TTC549 (cell line): ENCODE data around the gene KDM4C.

ENCODE experiments used
- FAIRE-seq: peaks from 2 replicates; lab custom pipeline; 2012; peaks lifted over from hg19 to GRCh38; lab: Jason Lieb, UNC

KDM4C gene

DNA sequence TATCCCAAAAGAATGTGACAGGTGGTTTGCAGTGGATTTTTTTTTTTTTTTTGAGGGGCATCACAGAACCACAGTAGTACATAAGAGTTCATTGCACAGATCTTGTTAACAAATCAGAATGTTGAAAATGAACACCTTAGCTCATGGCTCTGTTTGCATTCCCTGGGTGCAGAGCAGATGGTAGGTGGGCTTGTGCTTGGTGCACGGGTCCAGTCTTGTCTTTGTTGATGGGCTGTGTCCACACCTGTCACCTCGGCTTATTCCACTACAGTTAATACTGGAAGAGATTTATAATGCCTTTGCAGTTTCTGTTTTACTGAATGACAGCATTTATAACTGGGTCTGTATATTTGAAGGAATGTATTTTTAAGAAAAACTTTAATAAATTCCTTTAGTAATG, 146.6 kb downstream of the KDM4C start:
- FAIRE-seq = no peak

DNA sequence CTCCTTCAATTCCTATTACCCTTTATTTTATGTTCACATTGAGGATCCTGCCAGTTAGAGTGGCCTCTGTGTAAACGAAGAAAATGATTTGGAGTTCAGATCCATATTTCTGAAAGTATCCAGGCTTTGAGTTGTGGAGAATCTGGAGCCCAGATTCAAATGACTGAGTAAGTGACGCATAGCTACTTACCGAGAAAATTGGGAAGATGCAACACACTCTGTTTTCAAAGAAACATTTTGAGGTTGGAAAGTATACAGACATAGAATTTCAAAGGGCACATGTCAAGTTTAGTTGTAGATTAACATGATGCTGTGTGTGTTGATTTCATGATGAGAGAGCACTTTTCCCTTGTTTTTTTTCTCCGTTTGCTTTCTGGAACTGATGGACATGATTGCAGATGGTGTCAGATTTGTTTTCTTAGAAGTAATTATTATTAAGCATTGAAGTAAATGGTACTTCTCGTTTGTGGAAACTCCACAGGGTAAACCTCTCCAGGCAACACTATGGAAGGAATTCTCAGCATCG, 148.1 kb downstream of the KDM4C start:
- FAIRE-seq = no peak

DNA sequence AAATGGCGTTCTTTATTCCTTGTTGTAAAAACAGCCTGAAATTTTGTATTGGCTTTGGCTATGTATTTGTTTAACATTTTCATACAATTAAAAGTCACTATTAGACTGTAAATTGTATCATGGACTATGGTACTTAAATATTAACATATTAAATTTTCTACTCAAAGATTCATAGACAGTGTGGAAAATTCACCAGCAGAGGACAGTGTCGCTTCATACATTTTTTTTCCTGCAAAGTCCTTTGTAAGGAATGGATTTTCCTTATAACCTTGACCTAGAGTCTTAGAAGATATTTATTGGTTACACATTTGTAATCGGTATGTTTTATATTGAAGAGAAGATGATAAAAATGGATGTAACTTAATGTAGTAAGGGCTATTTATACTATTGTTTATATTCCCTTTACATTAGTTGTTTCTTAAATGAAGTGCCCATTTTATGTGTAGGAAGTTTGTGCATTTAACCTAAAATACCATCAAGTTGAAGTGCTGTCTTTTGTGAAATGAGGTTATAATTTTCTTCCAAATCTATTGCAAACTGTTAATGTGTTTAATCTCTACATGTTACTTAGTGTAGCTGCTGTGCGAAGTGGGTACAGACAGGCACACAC, 150.1 kb downstream of the KDM4C start:
- peak; percentile 73 for FAIRE-seq

DNA sequence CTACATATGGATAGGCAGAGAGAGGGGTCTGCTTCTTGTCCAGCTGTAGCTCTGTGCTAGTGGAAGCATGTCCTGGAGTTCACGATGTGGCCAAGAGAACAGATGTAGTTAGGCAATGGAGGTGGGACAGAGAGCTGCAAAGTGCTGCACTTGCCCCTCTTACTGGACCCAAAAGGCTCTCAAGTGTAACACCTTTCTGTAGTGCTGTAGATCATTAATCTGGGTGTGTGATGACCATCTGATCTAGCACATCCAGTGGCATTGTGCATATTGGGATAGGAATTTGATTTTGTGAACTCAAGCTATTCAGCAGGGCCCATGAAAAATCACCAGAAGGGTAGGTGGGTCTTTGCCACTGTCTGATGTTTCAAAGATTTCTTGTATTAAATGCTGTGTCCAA, 151.4 kb downstream of the KDM4C start:
- no peak for FAIRE-seq

DNA sequence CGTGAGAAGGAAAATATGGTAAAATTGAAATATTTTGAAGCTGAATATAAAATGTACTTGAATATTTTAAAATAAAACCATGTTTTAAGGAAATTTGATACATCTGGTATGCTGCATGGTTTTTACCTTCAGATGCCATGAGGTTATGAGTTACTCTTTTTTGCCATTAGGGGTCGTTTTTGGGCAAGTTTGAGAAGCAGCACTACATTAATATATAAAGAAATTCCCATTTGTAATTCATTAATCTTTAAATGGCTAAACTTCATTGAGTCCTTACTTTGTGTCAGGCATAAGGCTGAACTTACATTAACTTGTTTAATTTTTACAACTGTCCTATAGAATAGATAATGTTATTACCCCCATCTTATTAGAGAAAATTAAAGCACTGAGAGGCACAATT, 152.3 kb downstream of the KDM4C start:
- peak; percentile 73 for FAIRE-seq

DNA sequence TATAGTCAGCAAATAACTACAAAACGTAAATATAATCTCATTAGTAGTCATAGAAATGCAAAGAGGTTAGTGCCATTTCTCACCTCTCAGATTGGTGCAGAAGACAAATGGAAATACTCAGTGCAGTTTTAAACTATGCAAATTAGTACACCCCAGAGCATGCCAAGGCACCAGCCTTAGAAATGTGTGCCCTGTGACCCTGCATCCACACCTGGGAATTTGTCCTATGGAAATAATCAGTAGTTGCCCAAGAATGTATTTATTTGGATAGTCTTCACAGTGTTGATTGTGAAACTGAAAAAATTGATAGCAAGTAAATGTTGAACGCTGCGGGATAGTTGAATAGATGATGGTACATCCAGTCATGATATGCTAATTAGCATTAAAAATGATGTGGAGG, 152.7 kb downstream of the KDM4C start:
- FAIRE-seq = no peak

DNA sequence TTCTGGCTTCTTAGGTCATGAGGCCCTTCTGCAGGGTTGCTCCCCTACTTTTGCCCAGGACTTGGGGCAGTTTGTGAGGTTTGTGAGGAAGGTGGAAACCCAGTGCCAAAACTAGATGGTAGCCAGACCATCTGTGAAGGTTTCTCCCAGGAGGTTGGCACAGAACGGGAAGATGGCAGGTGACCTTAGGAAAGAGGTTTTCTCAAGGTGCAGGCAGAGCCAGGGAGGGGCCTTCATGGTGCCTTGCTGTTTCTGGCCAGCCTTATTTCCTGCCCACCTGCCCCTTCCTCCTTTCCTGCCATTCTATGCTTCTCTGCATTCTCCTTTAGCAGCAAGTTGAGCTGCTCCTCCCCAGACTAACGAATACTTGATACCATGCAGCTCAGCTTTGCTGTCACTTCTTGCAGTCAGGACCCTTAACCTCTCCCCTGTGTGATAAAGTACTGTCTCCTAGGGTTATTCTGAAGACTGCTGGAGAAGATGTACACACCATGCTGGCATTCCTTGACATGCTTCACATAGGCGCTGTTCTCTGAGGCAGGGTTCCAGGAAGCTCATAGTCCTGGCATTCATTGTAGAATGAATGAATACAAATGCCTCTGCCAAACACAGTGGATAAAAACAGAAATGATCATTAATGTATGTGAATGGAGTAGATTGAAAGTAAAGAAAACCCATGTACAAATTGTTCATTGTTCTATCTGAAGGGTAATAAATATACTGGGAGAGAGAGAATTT, 154.3 kb downstream of the KDM4C start:
- no peak for FAIRE-seq

DNA sequence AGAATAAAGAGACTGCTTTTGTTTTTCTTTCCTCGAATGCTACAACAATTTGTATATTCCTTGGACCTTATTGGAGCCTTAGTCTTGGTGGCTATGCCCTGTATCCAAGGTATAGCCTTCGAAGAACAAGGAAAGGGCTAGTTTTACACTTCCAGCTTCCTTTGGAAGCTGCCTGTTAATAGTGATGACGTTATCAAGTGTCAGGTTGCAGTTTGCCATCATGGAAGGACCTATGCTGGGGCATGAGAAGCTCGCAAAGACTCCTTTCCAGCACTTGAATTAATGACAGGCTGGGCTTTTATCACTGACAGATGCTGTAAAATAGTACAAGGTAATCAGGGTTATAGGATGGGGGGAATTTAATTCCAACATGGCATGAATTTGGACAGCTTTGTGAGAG, 157.9 kb downstream of the KDM4C start:
- FAIRE-seq = no peak

DNA sequence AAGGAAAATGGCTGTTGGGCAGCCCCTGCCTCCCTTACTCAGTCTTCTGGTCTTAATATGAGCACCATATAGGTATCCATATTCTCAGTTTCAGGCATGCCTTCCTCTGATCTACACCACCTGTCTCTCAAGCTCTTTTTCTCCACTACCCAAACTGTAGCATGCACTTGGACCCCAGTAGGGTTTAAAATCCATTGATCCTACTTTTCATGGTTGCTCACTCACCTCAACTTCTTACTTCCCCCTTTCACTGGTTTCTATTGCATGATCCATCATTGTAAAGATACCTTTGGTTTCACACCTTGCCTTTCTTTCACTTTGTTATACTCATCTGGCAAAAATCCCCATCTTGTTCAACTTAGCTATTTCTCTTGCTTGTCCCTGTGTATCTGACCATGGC, 159.4 kb downstream of the KDM4C start:
- no peak for FAIRE-seq

DNA sequence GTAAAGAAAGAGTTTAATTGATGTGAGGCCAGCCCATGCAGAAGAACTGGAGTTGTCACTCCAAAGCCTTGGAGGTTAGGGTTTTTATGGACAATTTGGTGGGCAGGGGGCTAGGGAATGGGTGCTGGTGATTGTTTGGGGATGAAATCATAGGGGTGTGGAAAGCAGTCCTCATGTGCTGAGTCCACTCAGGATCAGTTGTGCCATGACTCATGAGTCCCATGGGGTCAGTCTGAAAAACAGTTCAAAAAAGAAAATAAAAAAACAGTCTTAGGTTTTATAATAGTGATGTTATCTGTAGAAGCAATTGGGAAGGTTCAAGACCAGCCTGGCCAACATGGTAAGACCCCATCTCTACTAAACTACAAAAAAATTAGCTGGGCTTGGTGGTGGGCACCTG, 162.3 kb downstream of the KDM4C start:
- FAIRE-seq = no peak

DNA sequence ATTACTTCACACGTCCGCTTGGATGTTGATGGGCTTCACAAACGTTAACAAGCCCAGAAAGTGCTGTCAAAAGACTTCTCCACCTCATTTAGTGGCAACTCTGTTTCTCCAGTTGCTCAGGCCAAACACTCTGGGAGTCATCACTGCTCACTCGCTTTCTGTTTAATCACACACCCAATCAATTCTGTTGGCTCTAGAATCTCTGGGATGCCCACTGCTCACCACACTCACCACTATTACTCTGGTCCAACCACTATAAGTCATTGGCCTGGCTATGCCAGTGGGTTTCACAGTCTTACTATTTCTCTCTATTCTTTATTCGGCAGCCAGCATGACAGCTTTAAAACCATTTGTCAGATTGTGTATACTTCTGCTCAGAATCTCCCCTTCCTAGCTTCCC, 163.5 kb downstream of the KDM4C start:
- FAIRE-seq = no peak

DNA sequence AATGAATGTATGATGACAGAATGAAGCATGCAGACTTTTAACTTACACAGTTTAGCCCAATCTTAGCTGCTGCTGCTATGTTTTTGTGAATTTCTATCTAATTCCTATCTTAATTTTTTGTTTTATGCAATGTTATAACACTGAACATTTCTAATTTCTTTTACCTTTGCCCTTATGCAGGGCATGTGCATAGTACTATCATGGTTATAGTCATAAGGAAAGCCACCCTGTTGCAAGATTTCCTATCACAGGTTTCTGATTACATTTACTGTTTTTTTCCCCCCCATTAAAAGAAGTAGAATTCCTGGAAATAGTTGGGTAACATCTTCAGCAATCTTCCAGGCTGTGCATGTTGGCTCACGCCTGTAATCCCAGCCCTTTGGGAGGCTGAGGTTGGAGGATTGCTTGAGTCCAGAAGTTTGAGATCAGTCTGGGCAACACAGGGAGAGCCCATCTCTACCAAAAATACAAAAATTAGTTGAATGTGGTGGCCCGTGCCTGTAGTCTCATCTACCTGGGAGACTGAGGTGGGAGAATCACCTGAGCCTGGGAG, 164.4 kb downstream of the KDM4C start:
- no peak for FAIRE-seq

DNA sequence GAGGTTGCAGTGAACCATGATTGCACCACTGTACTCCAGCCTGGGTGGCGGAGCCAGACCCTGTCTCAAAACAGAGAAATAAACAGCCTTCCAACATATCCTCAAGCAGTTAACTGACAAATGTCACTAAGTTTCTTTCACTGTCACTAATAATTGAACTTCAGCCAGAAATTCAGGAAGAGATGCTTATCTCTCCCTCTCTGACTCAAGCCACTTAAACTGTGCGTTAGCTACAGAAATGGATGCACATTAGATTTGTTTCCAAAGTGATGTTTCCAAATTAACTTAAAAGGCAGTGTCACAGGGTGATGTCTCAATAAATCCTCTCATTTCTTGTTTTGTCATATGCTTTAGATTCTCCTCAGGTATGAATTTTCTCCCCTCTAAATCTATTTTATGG, 164.9 kb downstream of the KDM4C start:
- no peak for FAIRE-seq

DNA sequence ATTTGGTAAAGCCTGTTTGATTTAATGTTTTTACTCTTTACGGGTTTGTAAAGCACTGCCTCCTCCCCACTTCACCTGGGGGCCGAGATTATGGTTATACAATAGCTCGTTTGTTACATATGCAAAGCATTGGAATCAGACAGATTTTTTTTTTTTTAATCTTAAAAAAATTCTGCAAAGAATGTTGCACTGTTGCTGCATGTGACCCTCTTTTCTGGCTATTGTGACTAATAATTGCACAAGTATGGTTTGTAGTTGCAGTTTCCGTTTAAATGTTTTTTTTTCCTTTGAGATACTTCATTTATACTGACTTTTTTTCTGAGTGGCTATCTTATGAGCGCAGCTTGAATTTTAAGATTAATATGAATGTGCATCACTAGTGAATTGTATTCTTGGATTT, 165.3 kb downstream of the KDM4C start:
- FAIRE-seq = no peak

DNA sequence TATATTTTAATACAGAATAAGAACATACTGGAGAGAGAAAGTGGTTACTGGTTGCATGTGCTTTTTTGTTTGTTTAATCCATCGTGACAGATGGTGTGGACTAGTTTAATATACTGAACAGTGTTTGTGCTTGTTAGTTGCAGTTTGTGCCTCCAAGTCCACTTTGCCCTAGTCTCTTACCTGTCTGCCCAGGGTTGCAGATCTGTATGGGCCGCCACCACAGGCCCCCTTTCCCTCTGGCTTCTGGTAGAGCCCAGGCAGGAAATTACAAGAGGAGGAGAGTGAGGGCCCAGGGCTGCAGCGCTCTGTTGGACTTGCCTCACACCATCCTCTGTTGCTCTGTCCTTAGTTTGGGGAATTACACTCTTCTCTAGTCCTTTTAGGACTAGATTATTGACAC, 166.4 kb downstream of the KDM4C start:
- no peak for FAIRE-seq

DNA sequence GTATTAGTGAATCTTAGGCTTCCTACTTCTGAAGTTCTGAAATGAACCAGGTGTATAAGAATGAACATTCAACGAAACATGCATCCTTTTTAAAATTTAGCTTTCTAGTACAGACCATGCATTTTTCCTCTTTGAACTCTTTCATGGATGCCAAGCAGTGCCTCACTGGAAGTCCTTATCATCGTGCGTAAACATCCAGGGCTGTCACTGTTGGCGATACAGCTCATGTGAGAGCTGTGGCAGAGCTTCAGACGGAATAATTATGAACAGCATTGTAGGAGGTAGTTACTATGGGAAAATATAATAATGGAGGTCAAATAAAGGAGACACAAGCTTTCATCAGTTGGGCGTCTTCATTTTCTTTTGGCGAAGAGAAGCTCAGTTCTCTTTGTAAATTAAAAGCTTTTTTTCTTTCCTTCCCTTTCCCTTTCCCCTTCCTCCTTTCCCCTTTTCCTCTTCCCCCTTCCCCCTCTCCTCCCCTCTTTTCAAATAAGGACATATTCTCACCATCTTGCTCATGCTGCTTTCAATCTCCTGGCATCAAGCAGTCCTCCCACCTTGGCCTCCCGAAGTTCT, 167.3 kb downstream of the KDM4C start:
- no peak for FAIRE-seq

DNA sequence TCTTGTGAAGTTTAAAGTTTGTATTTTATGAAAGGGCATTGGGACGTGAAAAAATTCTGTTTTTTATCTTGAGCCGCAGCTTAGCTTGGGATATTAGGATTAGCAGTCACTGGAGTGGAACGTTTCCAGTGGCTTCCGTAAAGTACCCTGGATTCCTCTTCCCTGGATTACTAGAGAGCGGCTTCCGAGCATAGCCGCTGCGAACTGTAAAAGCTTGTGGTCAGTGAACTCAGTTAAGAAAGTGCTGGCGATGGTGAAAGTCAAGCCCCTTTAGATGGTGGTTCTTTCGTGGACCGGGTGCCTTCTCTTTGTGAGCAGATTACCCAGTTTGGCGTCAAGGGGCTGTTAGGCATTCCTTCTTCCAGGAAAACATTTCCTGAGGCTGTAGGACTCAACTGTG, 168.1 kb downstream of the KDM4C start:
- no peak for FAIRE-seq

DNA sequence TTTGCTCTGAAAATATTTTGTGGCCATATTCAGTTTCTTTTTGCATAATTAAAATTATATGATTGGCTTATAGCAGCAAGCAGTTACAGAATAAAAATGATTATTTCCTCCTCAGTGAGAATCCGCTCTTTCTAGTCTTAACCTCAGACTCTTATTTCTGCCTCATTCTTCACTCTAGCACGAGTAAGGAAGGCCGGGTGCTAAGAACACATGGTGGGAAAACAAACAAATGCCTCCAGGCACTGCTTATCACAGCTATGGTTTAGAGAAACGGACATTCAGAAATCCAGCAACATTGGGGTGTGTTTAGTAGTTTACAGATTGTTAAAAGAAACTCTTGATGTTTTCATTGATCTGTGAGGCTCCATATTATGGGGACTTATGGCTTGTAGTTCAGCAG, 168.7 kb downstream of the KDM4C start:
- no peak for FAIRE-seq

DNA sequence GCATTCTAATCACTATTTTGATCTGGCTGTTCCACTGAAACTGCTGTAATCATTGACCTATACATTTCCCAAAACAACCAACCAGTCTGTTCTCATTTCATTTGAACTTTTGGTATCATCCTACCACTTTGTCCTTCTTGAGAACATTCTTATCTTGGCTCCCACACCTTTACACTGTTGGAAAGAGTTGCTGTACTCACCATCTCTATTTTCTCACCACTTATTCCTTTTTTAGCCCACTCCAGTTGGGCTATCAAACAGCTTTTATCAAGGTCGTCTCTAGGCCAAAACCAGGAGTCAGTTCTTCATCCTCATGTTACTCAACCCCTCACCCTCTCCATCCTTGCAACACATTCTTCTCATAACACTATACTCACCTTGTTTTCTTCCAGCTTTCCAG, 170.1 kb downstream of the KDM4C start:
- FAIRE-seq = no peak

DNA sequence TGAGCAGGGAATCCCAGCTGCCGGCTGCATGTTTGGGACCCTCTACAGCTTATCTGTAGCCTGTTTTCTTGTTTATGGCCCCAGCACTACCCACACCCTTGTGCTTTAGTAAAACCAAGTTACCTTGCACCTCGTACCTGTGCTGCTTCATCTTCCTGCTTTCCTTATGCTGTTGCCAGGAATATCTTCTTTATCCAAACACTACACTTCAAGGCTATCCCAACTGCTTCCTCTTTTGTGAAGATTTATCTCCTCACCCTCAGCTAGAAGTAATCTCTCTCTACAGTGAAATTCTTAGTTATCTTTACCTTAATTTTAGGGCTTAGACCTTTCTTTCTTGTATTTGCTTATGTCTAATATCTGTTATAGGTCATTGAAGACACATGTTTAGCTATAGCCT, 171.1 kb downstream of the KDM4C start:
- FAIRE-seq = no peak

DNA sequence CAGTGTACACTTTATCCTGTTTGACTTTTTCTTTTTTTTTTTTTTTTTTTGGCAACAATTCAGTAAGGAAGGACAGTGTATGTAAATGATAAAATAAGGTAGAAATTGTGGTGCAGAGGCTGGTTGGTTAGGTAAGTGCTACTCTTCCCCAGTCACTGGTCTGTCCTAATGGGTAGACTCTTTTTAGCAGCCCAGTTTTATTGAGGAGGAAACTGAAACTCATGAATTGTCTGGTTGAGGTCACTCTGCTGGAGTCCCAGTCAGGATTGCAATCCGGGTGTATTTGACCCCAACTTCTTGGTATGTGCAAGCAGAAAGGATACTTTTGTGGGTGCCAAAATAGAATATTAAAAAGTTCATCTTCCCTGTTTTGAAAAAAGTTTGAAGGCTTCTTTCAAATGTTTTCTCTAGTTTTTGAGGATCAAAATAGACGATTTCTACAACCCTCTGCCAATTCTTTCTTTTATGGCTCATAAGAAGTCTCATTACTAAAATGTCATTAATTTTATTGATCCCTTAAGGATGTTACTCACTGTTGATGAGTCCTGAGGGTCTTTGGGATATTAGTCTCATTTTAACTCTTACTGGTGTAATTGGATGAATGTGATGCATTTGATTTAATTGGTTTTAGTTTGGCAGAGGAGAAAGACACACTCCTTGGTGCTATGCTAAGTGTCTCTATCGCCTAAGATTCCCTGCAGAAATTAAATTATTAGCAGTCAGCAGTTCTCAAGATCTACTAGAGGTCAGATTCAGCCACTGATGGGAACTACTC, 171.9 kb downstream of the KDM4C start:
- no peak for FAIRE-seq

DNA sequence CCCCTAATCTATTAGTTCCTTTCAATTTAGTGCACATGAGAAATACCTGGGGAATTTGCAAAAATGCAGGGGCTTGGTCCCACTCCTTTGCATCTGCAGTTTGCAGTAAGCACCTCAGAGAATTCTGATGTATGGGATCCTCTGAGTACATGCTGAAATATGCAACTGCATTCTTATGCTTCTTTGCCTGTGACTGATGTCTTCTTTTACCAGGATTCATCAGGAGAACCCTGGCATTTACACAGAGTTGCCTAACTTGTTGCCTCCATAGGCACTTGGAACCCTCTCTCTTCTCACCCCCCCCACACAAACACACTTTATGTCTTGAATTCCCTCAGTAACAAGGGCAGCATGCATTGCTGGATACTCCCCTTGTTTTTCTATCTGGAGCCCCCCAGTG, 173.1 kb downstream of the KDM4C start:
- FAIRE-seq = no peak

DNA sequence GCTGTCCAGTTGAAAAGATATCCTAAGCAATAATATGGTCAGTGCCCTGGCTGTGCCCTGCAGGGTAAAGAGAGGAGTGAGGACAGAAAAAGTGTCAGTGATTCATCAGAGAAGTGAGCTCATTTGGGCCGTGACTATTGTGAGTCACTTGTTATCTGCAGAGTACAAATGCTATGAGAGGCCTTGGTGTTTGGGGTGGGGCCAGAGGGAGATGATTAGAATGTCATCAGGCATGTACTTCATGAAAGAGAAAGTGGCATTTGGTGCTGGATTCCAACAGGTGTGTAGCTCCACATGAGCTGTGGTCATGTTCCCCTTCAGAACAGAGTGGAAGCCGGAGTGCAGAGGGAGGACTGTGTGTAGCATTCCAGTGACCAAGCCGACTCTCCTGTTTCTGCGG, 174.1 kb downstream of the KDM4C start:
- FAIRE-seq = no peak
